ENCODE data around the gene FN1. TPM values are rescaled to one million over a fixed set of nuclear protein-coding genes. Genes with fewer than 3 reads are reported as not detected.
"Not testable (repeated sequence)": the region's sequence is repeated elsewhere in the genome, so short reads cannot be mapped to it uniquely, and the experiment has no call there.

Gene FN1
- total RNA-seq, 6 donors from 2014 or later = 310 to 1,686 (median 1,133) TPM

- TF ChIP-seq POLR2AphosphoS5 (IDR thresholded peaks at IDR 0.05) (peak; percentile 60 to 69), EP300 (IDR thresholded peaks at IDR 0.05) (peak in 1 of 4 donors; percentile 47), POLR2A (IDR thresholded peaks at IDR 0.05) (peak in 3 of 4 donors; percentile 33 to 76 (median 45)), CTCF (IDR thresholded peaks at IDR 0.05) (peak in 2 of 6 experiments; percentile 10 to 41)
- peaks cover 0 to 24% (median 9%) of the 10 kb centered on the region in 4 donors for H3K4me1 ChIP-seq
- ATAC-seq (ENCODE audit: low FRiP score in 2 of 2) (peak; percentile 97 to 99), DNase-seq (peak; percentile 96 to 97)
- H3K4me3 ChIP-seq = peak within 1 kb of the TSS; percentile 48 to 72 (median 65)
- H3K9me3 ChIP-seq = no peaks in the 10 kb centered on the region
- no peaks in the 10 kb centered on the region for H3K27me3 ChIP-seq
- H3K27ac ChIP-seq = peak within 1 kb of the TSS; percentile 71 to 83 (median 79)
- 2 to 4% methylated on average over 16 to 26 of the region's 64 CpGs for WGBS, 2 donors
- H3K36me3 ChIP-seq = no peaks in the 10 kb centered on the region
Measured at GRCh38 chr2:215311625-215312396, 124.1 kb downstream of the FN1 start, which contains the start of gene ATIC. Gene ATIC (plus strand): TSS chr2:215312059. CDS start chr2:215312143, 84 bp downstream.

- peak overlapping the region; percentile 71 to 83 (median 79) for H3K27ac ChIP-seq
- WGBS, 2 donors = 53 to 55% methylated on average over 13 of the region's 13 CpGs
- not testable (repeated sequence) for DNase-seq
Measured at GRCh38 chr2:215311259-215311624, 124.6 kb downstream of the FN1 start.

More at GRCh38 chr2:215311259-215311624, 124.6 kb downstream of the FN1 start:
- not testable (repeated sequence) for H3K27me3 ChIP-seq, H3K36me3 ChIP-seq, H3K9me3 ChIP-seq
- Histone ChIP-seq H3K4me1 (peaks cover 0 to 24% (median 9%) of the 10 kb centered on the region in 4 donors), H3K4me3 (peak overlapping the region in 3 of 4 donors; percentile 63 to 72 (median 67))
- ATAC-seq (ENCODE audit: low FRiP score in 2 of 2) = peak in 1 of 2 donors; percentile 11

Other genes with a start within 250 kb of the FN1 start
- gene ATIC, start 124.0 kb downstream of the FN1 start, total RNA-seq = 10 to 100 TPM; 25.1 to 69.2 (median 56.6) TPM